NB4 (cell line): ENCODE results near the gene ETV4.

Source experiments
- CTCF ChIP-seq: IDR thresholded peaks from one replicate; pipeline ENCODE4 v1.5.1; 2012; ENCODE audit warnings: low read depth, low read length
- MAX ChIP-seq: IDR thresholded peaks from 2 replicates; pipeline ENCODE4 v1.6.1; 2011; ENCODE audit warnings: low read depth, low read length
- POLR2A ChIP-seq: IDR thresholded peaks from 2 replicates; pipeline ENCODE4 v1.6.1; 2011; ENCODE audit warnings: mild to moderate bottlenecking; ENCODE audit not compliant: insufficient read length; ENCODE audit errors: extremely low read depth

- TF ChIP-seq CTCF, result peak; percentile 97
- peak; percentile 71 for TF ChIP-seq POLR2A
- peak; percentile 81 for TF ChIP-seq MAX
Measured at GRCh38 chr17:43483674-43484551, 62.2 kb downstream of the ETV4 start, which contains the start of gene DHX8.
